HuH-7.5 (cell line): ENCODE results near the gene MEGF10.
"Not testable (repeated sequence)": the region's sequence is repeated elsewhere in the genome, so short reads cannot be mapped to it uniquely, and the experiment has no call there.

Experiments used
- DNase-seq: peaks from one replicate; pipeline ENCODE4 v3.0.0; 2011; ENCODE audit warnings: low spot score

Gene MEGF10

GRCh38 chr5:127298036-127298429, 7.4 kb downstream of the MEGF10 start:
- no peak for DNase-seq

- no peak for DNase-seq
Measured at GRCh38 chr5:127298656-127299055, 8.1 kb downstream of the MEGF10 start.

- DNase-seq: no peak
Measured at GRCh38 chr5:127299678-127300077, 9.1 kb downstream of the MEGF10 start.

- peak; percentile 38 for DNase-seq
Measured at GRCh38 chr5:127302509-127302908, 11.9 kb downstream of the MEGF10 start.

- DNase-seq: no peak
Measured at GRCh38 chr5:127303404-127303803, 12.8 kb downstream of the MEGF10 start.

DNA sequence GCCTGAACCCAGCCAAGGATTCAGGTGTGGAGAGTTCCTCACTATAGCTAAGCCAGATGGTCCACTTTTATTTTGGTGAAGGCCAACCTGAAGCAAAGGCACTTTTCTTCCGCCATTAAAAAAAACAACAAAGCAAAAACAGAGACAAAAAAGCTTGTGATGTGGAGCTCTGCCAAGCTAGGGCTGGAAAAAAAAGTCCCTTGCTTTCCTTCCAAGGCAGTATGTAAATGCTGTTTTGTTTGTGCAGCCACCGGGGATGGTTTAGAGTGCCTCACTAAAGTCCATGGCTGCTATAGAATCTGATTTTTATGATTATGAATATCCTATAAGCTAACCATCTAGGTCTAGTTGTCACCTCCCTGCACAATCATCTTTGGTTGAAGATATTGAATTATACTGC, 14.9 kb downstream of the MEGF10 start:
- no peak for DNase-seq

- no peak for DNase-seq
Measured at GRCh38 chr5:127306036-127306435, 15.4 kb downstream of the MEGF10 start.

GRCh38 chr5:127306647-127307046, 16.1 kb downstream of the MEGF10 start:
- DNase-seq: no peak

DNA sequence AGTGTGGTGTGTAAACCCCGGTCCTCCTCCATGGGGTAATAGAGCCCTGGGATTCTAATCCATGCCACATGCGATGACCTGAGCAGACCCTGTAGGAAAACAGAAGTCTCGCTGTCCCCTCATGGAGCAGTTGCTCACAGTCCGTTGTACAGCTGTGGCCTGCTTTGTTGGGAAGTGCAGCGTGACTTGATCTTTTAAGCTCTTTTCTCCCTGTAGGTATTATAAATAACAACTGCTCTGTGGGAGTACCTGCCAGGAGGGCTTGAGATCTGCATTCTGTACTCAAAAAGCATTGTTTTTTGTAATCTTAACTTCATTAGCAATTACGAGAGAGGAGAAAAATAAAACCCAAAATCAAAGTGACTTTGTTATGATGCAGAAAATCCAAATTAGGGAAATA, 17.3 kb downstream of the MEGF10 start:
- DNase-seq: no peak

GRCh38 chr5:127308325-127308724, 17.7 kb downstream of the MEGF10 start:
- DNase-seq: not testable (repeated sequence)

- no peak for DNase-seq
Measured at GRCh38 chr5:127308945-127309344, 18.3 kb downstream of the MEGF10 start.

DNA sequence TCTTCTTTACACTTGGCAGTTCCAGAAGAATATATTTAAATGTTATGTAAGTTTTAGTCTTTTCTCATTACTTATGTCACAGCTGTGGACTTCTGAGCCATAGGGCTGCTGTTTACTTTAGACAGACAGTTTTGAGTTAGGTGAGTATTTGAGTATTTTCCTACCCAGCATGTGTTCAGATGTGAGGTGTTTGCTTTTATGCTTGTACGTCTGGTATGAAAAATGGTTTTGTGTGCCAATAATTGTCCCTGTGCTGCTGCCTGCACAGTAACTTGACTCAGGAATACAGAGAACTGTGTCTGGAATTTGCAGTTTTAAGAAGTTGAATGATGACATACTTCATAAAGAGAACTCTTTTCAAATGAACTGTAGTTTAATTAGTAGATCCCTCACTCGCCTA, 20.8 kb downstream of the MEGF10 start:
- no peak for DNase-seq

GRCh38 chr5:127311781-127312525, 21.4 kb downstream of the MEGF10 start:
- DNase-seq: no peak

- DNase-seq: no peak
Measured at GRCh38 chr5:127313379-127313778, 22.8 kb downstream of the MEGF10 start.

- no peak for DNase-seq
Measured at GRCh38 chr5:127313847-127314473, 23.4 kb downstream of the MEGF10 start.

DNA sequence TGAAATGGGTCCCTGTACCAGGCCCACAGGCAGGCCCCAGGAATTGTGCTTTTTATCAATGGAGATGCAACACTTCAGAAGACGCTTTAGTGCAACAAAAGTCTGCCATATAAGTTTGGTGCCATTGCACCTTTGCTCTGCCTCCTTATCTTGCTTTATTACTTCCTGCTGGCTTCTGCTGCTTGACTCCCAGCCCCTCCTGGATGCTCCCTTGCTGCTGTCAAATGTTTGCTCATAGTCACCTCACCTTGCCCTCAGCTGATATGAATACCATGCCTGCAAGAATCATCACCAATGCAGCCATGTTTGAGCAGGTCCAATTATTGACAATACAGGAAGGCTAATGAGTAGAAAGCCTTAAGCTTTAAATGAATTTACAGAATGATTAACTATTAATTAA, 25.4 kb downstream of the MEGF10 start:
- DNase-seq: peak; percentile 29

- DNase-seq: not testable (repeated sequence)
Measured at GRCh38 chr5:127317385-127317784, 26.8 kb downstream of the MEGF10 start.

- DNase-seq: no peak
Measured at GRCh38 chr5:127320032-127320965, 29.7 kb downstream of the MEGF10 start.

DNA sequence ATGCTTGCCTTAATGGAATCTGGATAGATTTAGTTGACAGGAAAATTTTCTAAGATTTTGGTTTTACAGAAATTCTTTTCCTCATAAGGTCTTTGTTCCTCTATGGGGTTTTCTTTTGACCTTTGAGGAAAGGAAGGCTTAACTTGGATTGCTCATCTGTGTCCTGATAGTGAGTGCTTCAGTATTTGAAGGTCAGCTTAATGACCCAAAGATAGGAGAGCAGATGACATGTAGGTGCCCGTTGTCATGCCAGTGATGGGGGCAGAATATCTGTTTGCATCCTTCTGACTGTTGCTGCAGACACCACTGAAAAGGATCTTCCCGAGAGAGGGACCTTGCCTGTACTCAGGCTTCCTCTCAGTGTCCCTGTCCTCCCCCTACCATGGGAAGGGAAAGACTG, 30.9 kb downstream of the MEGF10 start:
- DNase-seq: no peak

GRCh38 chr5:127322403-127322802, 31.8 kb downstream of the MEGF10 start:
- DNase-seq: no peak

GRCh38 chr5:127324756-127325155, 34.2 kb downstream of the MEGF10 start:
- no peak for DNase-seq

DNA sequence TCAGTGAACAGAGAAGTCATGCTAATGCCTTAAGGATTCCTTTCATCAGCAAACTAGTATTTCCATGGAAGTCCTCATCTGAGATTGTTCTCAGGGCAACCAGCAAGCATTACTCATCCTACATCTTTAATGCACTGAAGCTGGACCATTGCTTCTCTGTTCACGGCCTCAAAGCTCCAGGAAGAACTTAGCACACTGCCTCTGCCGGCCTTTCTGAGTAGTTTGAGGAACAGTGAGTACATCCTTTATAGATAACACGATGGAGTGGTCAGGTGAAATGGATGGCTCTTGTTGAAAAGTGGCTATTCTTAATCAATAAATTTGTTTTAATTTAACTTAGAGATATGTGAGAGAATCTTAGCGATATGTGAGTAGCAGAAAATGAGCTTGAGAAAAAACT, 35.8 kb downstream of the MEGF10 start:
- no peak for DNase-seq
